Right lobe of liver (tissue), 6 donors: ENCODE results near the gene RNU1-3. TPM values are rescaled to one million over a fixed set of nuclear protein-coding genes. Genes with fewer than 3 reads are reported as not detected.
"Not testable (repeated sequence)": the region's sequence is repeated elsewhere in the genome, so short reads cannot be mapped to it uniquely, and the experiment has no call there.

Experiments
- ATAC-seq, 4 donors: fragments of 200-7000 bp; cut with Tn5 transposase; one replicate each; pipeline ENCODE4 v1.9.1; 2020; ENCODE audit warnings: mild to moderate bottlenecking in 4 of 4, moderate library complexity in 4 of 4
- DNase-seq, 3 donors: peaks; one replicate each; pipeline ENCODE4 v3.0.0-alpha.2; 2020
- H3K27ac ChIP-seq, 3 donors: fragments of 200-600 bp; one replicate each; pipeline ENCODE4 v1.8.0; 2022
- H3K27me3 ChIP-seq, 2 donors: fragments of 200-600 bp; one replicate each; pipeline ENCODE4 v1.8.0; 2022
- H3K36me3 ChIP-seq, 4 donors: fragments of 200-600 bp; sonication (generic) in 1 of 4; one replicate each; pipeline versions ENCODE4 v1.5.1 to v1.8.0; 2017 to 2022; ENCODE audit warnings: control low read depth in 1 of 4
- H3K4me1 ChIP-seq, 4 donors: fragments of 200-600 bp; sonication (generic) in 1 of 4; one replicate each; pipeline versions ENCODE4 v1.5.1 to v1.8.0; 2017 to 2022; ENCODE audit warnings: control low read depth in 1 of 4
- H3K4me3 ChIP-seq, 3 donors: fragments of 200-600 bp; one replicate each; pipeline ENCODE4 v1.8.0; 2022
- H3K9me3 ChIP-seq, 4 donors: fragments of 200-600 bp; sonication (generic) in 1 of 4; one replicate each; pipeline versions ENCODE4 v1.5.1 to v1.8.0; 2017 to 2022; ENCODE audit warnings: control low read depth in 1 of 4
- POLR2A ChIP-seq: fragments of 450-650 bp; IDR thresholded peaks from one replicate; pipeline ENCODE4 v1.6.1; 2017; ENCODE audit warnings: antibody characterized with exemption, mild to moderate bottlenecking
- WGBS: methylation state at CpG from one replicate; pipeline ENCODE4 v1.1.6; 2018; ENCODE audit warnings: low coverage, low lambda C conversion rate; ENCODE audit not compliant: insufficient coverage; ENCODE audit errors: missing lambda C conversion rate; 5-methylcytosine and 5-hydroxymethylcytosine counted together
- intact Hi-C, 2 donors: fragments of 100-400 bp; cut with DNase I; formaldehyde crosslinking; loops; one replicate each; pipeline versions ENCODE4 v1.11.2 to v1.14.1; 2022
- total RNA-seq, 6 experiments: library from RNA; depleted of rRNA in 2 of 6; stranded (reverse); fragments of >200 nt in 2 of 6; fragmentation: NEBNext Ultra II Directional in 3 of 6; extraction: Animal tissue kit (Norgen Biotek cat#: 25700) in 3 of 6; gene quantifications; one replicate each; pipeline versions ENCODE4 v1.1.0 to v1.2.4, GENCODE V29; 2016 to 2023
- TF ChIP-seq, protein P1 (sequence below), 4 donors: fragments of 200-600 bp in 3 of 4; fragments of 450-650 bp in 1 of 4; IDR thresholded peaks; one replicate each; pipeline versions ENCODE4 v1.5.1 to v1.8.0; 2016 to 2022; ENCODE audit warnings: antibody characterized with exemption in 4 of 4, mild to moderate bottlenecking in 2 of 4
- donor health status: DM: no; HTN: yes; CAD: no.
- donor health status: DM: no; HTN: no; CAD: no.
- donor health status: DM: no; HTN: no; CAD: no.
- donor health status: DM: no; HTN: yes; CAD: no.
- donor health status: DM: no; HTN: yes; CAD: no.

The RNU1-3 gene
- total RNA-seq, 6 experiments from 2014 or later, result under 0.01 to 3,377 (median 977) TPM

GRCh38 chr1:16630661-16631247 lies 36.0 kb downstream of the RNU1-3 start:
- Histone ChIP-seq H3K36me3 (peaks cover 29 to 89% (median 64%) of the 10 kb centered on the region in 4 donors), H3K9me3 (no peaks in the 10 kb centered on the region), H3K4me1 (no peaks in the 10 kb centered on the region), H3K27ac (no peak overlapping the region), H3K4me3 (no peak overlapping the region), H3K27me3 (no peaks in the 10 kb centered on the region)
- DNase-seq, result peak; percentile 33 to 70 (median 58)
- 93% methylated on average over 36 of the region's 36 CpGs for WGBS
- intact Hi-C loops, result no loop called here
- peak in 1 of 4 donors; percentile 3 for ATAC-seq
- TF ChIP-seq, protein P1, sequence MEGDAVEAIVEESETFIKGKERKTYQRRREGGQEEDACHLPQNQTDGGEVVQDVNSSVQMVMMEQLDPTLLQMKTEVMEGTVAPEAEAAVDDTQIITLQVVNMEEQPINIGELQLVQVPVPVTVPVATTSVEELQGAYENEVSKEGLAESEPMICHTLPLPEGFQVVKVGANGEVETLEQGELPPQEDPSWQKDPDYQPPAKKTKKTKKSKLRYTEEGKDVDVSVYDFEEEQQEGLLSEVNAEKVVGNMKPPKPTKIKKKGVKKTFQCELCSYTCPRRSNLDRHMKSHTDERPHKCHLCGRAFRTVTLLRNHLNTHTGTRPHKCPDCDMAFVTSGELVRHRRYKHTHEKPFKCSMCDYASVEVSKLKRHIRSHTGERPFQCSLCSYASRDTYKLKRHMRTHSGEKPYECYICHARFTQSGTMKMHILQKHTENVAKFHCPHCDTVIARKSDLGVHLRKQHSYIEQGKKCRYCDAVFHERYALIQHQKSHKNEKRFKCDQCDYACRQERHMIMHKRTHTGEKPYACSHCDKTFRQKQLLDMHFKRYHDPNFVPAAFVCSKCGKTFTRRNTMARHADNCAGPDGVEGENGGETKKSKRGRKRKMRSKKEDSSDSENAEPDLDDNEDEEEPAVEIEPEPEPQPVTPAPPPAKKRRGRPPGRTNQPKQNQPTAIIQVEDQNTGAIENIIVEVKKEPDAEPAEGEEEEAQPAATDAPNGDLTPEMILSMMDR (IDR thresholded peaks at IDR 0.05), result no peak
- no peak for TF ChIP-seq POLR2A

- 96% methylated on average over 21 of the region's 21 CpGs for WGBS
- H3K4me1 ChIP-seq, H3K4me3 ChIP-seq, intact Hi-C loops, H3K27me3 ChIP-seq, H3K27ac ChIP-seq, H3K9me3 ChIP-seq: not testable (repeated sequence)
- peaks cover 29 to 94% (median 69%) of the 10 kb centered on the region in 4 donors for H3K36me3 ChIP-seq
- ATAC-seq, result peak in 2 of 4 donors; percentile 1 to 2
- DNase-seq, result peak; percentile 27 to 67 (median 59)
Observed at GRCh38 chr1:16629916-16630530, 36.7 kb downstream of the RNU1-3 start.

- peaks cover 0 to 16% (median 7%) of the 10 kb centered on the region in 4 donors for H3K4me1 ChIP-seq
- no peaks in the 10 kb centered on the region for H3K27me3 ChIP-seq
- TF ChIP-seq, protein P1 (IDR thresholded peaks at IDR 0.05), result no peak
- DNase-seq (peak; percentile 45 to 75 (median 67)), ATAC-seq (peak in 3 of 4 donors; percentile 0 to 20 (median 2))
- 87% methylated on average over 18 of the region's 19 CpGs for WGBS
- intact Hi-C loops, result no loop called here
- H3K9me3 ChIP-seq, result no peaks in the 10 kb centered on the region
- no peak overlapping the region for H3K4me3 ChIP-seq
- H3K36me3 ChIP-seq, result peaks cover 24 to 95% (median 71%) of the 10 kb centered on the region in 4 donors
- no peak overlapping the region for H3K27ac ChIP-seq
Observed at GRCh38 chr1:16628361-16629111, 38.2 kb downstream of the RNU1-3 start.

- H3K27ac ChIP-seq, H3K9me3 ChIP-seq, H3K4me3 ChIP-seq, ATAC-seq, H3K27me3 ChIP-seq, DNase-seq, intact Hi-C loops: not testable (repeated sequence)
- Histone ChIP-seq H3K4me1 (peaks cover 0 to 29% (median 8%) of the 10 kb centered on the region in 4 donors), H3K36me3 (peaks cover 11 to 93% (median 60%) of the 10 kb centered on the region in 4 donors)
- 83% methylated on average over 11 of the region's 15 CpGs for WGBS
Observed at GRCh38 chr1:16626409-16626983, 40.3 kb downstream of the RNU1-3 start.

DNA sequence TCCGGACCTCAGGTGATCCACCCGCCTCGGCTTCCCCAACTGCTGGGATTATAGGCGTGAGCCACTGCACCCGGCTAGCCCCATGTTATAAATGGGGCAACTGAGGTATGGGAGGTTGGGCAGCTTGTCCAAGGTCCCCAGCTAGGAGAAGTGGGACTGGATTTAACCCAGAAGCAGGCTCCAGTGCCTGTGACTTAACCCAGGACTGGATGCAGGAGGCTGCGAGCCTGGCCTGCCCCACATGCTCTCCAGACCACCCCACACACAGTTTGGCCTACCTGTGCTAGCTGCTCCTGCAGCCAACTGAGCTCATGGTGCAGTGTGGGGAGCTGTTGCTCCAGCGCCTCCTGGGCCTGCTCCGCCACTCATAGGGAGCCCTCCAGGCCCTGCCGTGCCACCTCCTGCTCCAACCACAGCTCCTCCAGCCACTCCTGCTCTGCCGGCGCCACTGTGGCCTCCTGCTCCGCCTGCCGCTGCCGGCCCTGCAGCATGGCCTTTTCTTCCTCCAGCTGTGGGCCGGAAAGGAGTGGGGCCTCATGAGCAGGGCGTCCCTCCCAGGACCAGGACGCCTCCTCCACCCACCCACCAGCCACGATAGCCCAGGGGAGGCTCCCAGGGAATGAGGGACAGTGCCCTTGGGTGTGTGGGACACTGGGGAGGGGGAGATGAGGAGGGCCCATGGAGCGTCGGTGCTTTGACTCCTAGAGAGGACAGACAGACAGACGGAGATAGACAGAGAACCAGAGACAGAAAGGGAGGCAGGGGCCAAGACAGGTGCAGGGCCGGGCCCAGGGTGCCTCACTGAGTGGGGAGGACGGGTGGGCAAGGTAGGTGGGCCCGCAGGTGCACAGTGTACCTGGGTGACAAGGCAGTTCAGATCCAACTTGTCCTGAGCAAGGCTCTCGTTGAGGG lies 41.0 kb downstream of the RNU1-3 start:
- peaks cover 7 to 90% (median 53%) of the 10 kb centered on the region in 4 donors for H3K36me3 ChIP-seq
- H3K27me3 ChIP-seq, result no peaks in the 10 kb centered on the region
- DNase-seq (peak; percentile 43 to 76 (median 60)), ATAC-seq (no peak)
- TF ChIP-seq, protein P1 (IDR thresholded peaks at IDR 0.05), result no peak
- no peak for TF ChIP-seq POLR2A
- no peaks in the 10 kb centered on the region for H3K9me3 ChIP-seq
- peaks cover 0 to 29% (median 8%) of the 10 kb centered on the region in 4 donors for H3K4me1 ChIP-seq
- 88% methylated on average over 25 of the region's 25 CpGs for whole genome bisulfite sequencing
- H3K27ac ChIP-seq, result no peak overlapping the region
- no peak overlapping the region for H3K4me3 ChIP-seq
- intact Hi-C loops, result no loop called here

DNA sequence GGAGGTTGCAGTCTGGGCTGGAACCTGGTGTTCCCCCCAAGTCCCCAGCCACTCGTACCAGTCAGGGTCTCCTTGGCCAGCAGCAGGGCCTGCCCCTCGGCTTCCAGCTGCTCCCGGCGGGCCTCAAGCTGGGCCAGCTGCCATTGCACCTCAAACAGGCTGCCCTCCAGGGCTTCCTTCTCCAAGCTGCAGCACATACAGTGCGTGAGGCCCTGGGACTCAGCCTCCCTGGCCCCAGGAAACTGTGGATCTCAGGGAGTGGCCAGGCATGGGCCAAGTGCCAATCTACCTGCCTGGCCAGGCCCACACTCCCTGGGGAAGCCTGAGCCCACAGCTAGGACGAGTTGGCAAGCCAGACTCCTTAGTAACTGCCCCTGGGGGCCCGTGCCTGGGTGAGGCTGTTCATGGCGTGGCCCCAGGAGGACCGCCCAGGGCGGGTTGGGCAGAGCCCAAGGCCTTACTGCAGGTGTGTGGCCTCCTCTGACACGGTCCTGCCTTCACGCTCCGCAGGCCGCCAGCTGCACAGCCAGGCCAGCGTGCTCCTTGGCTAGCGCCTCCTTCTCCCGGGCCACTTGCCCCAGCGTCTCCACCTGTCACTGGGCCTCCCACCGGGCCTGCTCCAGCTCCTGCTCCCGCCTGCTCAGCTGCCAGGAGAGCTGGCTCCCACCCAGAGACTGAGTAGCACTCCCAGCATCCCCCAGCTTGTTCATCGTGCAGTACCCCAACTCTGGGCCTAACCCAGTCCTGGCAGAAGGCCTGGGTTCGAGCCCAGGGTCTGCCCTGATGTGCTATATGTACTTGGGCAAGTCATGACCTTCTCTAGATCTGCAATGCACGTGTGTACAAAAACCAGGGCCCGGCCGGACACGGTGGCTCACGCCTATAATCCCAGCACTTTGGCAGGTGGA lies 42.7 kb downstream of the RNU1-3 start:
- H3K9me3 ChIP-seq, H3K27me3 ChIP-seq, H3K4me3 ChIP-seq, intact Hi-C loops: not testable (repeated sequence)
- DNase-seq, result peak; percentile 79 to 95 (median 88)
- ATAC-seq, result peak; percentile 58 to 70 (median 62)
- peaks cover 0 to 29% (median 8%) of the 10 kb centered on the region in 4 donors for H3K4me1 ChIP-seq
- WGBS, result 46% methylated on average over 25 of the region's 27 CpGs
- H3K36me3 ChIP-seq, result peaks cover 7 to 77% (median 40%) of the 10 kb centered on the region in 4 donors
- H3K27ac ChIP-seq, result peak overlapping the region; percentile 12 to 79 (median 37)
